Tibial nerve (tissue), 4 donors: Measurements from ENCODE around the gene TOP3A. TPM values are rescaled to one million over a fixed set of nuclear protein-coding genes. Genes with fewer than 3 reads are reported as not detected.
A peak's percentile ranks its signal among the peaks of the same experiment; 100 is the strongest.

Experiments
- DNase-seq, 2 donors: peaks; one replicate each; pipeline ENCODE4 v3.0.0-alpha.2; 2019; ENCODE audit warnings: low spot score in 2 of 2
- H3K27ac ChIP-seq, 4 donors: fragments of 200-600 bp; sonication (generic) in 3 of 4; one replicate each; pipeline ENCODE4 v1.5.1; 2017 to 2019; ENCODE audit warnings: mild to moderate bottlenecking in 1 of 4
- H3K27me3 ChIP-seq, 2 donors: fragments of 200-600 bp; sonication (generic) in 1 of 2; one replicate each; pipeline versions ENCODE4 v1.5.1 to v1.6.0; 2017 to 2019
- H3K36me3 ChIP-seq, 3 donors: fragments of 200-600 bp; sonication (generic); one replicate each; pipeline ENCODE4 v1.5.1; 2018 to 2019
- H3K4me1 ChIP-seq, 4 donors: fragments of 200-600 bp; sonication (generic) in 3 of 4; one replicate each; pipeline ENCODE4 v1.5.1; 2017 to 2019
- H3K4me3 ChIP-seq, 4 donors: fragments of 200-600 bp; sonication (generic) in 3 of 4; one replicate each; pipeline ENCODE4 v1.5.1; 2017 to 2019; ENCODE audit warnings: mild to moderate bottlenecking in 1 of 4, moderate library complexity in 1 of 4
- H3K9me3 ChIP-seq, 4 donors: fragments of 200-600 bp; sonication (generic) in 3 of 4; one replicate each; pipeline ENCODE4 v1.5.1; 2017 to 2019
- EP300 ChIP-seq, 2 donors: sonication (generic); formaldehyde crosslinking; IDR thresholded peaks; one replicate each; pipeline ENCODE4 v1.6.1; 2017; ENCODE audit warnings: antibody characterized with exemption in 2 of 2, mild to moderate bottlenecking in 1 of 2
- POLR2A ChIP-seq, 2 donors: fragments of 450-650 bp; IDR thresholded peaks; one replicate each; pipeline ENCODE4 v1.6.1; 2017; ENCODE audit warnings: antibody characterized with exemption in 2 of 2, mild to moderate bottlenecking in 2 of 2, moderate library complexity in 2 of 2
- WGBS, 2 donors: methylation state at CpG; one replicate each; pipeline ENCODE4 v1.1.5; 2018; 5-methylcytosine and 5-hydroxymethylcytosine counted together
- total RNA-seq, 4 donors: library from RNA; depleted of rRNA; stranded (reverse); fragments of >200 nt; gene quantifications; one replicate each; pipeline ENCODE4 v1.1.0, GENCODE V29; 2016
- TF ChIP-seq, protein P1 (sequence below), 5 experiments: fragments of 200-600 bp in 3 of 5; fragments of 450-650 bp in 2 of 5; sonication (generic) in 3 of 5; IDR thresholded peaks; one replicate each; pipeline ENCODE4 v1.5.1; 2016 to 2019; ENCODE audit warnings: antibody characterized with exemption in 5 of 5, mild to moderate bottlenecking in 3 of 5, moderate library complexity in 2 of 5

Gene TOP3A
- total RNA-seq, 4 donors from 2014 or later = 47.9 to 92.4 (median 63.5) TPM

- H3K36me3 ChIP-seq = peaks cover 0 to 40% (median 0%) of the 10 kb centered on the region in 3 donors
- H3K4me3 ChIP-seq = no peak overlapping the region
- DNase-seq = no peak
- no peaks in the 10 kb centered on the region for H3K9me3 ChIP-seq
- TF ChIP-seq POLR2A (IDR thresholded peaks at IDR 0.05) = no peak
- no peak for TF ChIP-seq EP300 (IDR thresholded peaks at IDR 0.05)
- TF ChIP-seq, protein P1, sequence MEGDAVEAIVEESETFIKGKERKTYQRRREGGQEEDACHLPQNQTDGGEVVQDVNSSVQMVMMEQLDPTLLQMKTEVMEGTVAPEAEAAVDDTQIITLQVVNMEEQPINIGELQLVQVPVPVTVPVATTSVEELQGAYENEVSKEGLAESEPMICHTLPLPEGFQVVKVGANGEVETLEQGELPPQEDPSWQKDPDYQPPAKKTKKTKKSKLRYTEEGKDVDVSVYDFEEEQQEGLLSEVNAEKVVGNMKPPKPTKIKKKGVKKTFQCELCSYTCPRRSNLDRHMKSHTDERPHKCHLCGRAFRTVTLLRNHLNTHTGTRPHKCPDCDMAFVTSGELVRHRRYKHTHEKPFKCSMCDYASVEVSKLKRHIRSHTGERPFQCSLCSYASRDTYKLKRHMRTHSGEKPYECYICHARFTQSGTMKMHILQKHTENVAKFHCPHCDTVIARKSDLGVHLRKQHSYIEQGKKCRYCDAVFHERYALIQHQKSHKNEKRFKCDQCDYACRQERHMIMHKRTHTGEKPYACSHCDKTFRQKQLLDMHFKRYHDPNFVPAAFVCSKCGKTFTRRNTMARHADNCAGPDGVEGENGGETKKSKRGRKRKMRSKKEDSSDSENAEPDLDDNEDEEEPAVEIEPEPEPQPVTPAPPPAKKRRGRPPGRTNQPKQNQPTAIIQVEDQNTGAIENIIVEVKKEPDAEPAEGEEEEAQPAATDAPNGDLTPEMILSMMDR (IDR thresholded peaks at IDR 0.05) = no peak
- no peaks in the 10 kb centered on the region for H3K27me3 ChIP-seq
- peak overlapping the region in 1 of 4 donors; percentile 48 for H3K27ac ChIP-seq
- 71 to 82% methylated on average over 9 to 11 of the region's 14 CpGs for WGBS, 2 donors
- H3K4me1 ChIP-seq = peaks cover 0 to 32% (median 9%) of the 10 kb centered on the region in 4 donors
Observed at GRCh38 chr17:18230288-18231141, 84.3 kb downstream of the TOP3A start.

GRCh38 chr17:18229771-18230170 lies 85.0 kb downstream of the TOP3A start:
- 94 to 96% methylated on average over 7 of the region's 7 CpGs for WGBS, 2 donors
- Histone ChIP-seq H3K4me3 (no peak overlapping the region), H3K4me1 (peaks cover 0 to 35% (median 13%) of the 10 kb centered on the region in 4 donors), H3K36me3 (peaks cover 0 to 33% (median 0%) of the 10 kb centered on the region in 3 donors), H3K9me3 (no peaks in the 10 kb centered on the region), H3K27me3 (no peaks in the 10 kb centered on the region), H3K27ac (peak overlapping the region in 1 of 4 donors; percentile 48)
- TF ChIP-seq POLR2A (IDR thresholded peaks at IDR 0.05) (no peak), EP300 (IDR thresholded peaks at IDR 0.05) (no peak)
- TF ChIP-seq, protein P1 (IDR thresholded peaks at IDR 0.05) = no peak
- no peak for DNase-seq

GRCh38 chr17:18229254-18229653 lies 85.5 kb downstream of the TOP3A start:
- H3K4me1 ChIP-seq = peaks cover 0 to 40% (median 16%) of the 10 kb centered on the region in 4 donors
- H3K36me3 ChIP-seq = peaks cover 0 to 28% (median 0%) of the 10 kb centered on the region in 3 donors

GRCh38 chr17:18228176-18228682 lies 86.6 kb downstream of the TOP3A start:
- no peak overlapping the region for H3K27ac ChIP-seq
- no peak overlapping the region for H3K4me3 ChIP-seq
- H3K27me3 ChIP-seq = no peaks in the 10 kb centered on the region
- peaks cover 0 to 17% (median 0%) of the 10 kb centered on the region in 3 donors for H3K36me3 ChIP-seq
- no peak for TF ChIP-seq POLR2A (IDR thresholded peaks at IDR 0.05)
- TF ChIP-seq, protein P1 (IDR thresholded peaks at IDR 0.05) = no peak
- TF ChIP-seq EP300 (IDR thresholded peaks at IDR 0.05) = no peak
- H3K9me3 ChIP-seq = no peaks in the 10 kb centered on the region
- no peak for DNase-seq
- peaks cover 0 to 41% (median 16%) of the 10 kb centered on the region in 4 donors for H3K4me1 ChIP-seq
- 86 to 87% methylated on average over 10 of the region's 10 CpGs for WGBS, 2 donors

More at GRCh38 chr17:18229254-18229653, 85.5 kb downstream of the TOP3A start:
- TF ChIP-seq EP300 (IDR thresholded peaks at IDR 0.05) = no peak
- no peak for TF ChIP-seq POLR2A (IDR thresholded peaks at IDR 0.05)
- TF ChIP-seq, protein P1 (IDR thresholded peaks at IDR 0.05) = no peak
- 78 to 81% methylated on average over 2 to 4 of the region's 4 CpGs for WGBS, 2 donors
- DNase-seq = no peak
- Histone ChIP-seq H3K4me3 (no peak overlapping the region), H3K27me3 (no peaks in the 10 kb centered on the region), H3K27ac (peak overlapping the region in 1 of 4 donors; percentile 15), H3K9me3 (no peaks in the 10 kb centered on the region)

DNA sequence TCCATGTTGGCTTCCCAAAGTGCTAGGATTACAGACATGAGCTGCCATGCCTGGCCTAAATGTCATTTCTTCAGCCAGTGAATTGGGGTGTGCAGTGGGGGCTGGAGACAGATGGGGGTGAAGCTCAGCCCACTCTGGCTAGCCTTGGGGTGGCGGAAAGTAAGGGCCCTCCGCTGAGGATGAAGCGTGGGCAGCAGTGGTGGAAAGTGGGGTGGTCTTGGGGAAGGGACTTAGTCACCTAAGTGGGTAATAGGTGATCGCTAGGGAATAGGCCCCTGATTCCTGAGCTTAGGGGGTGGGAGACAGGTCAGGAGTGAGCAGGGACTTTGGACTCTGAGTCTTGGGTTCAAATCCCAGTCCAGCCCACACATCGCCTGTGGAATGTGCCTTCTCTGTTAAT lies 87.2 kb downstream of the TOP3A start:
- 93 to 96% methylated on average over 5 of the region's 5 CpGs for WGBS, 2 donors
- TF ChIP-seq, protein P1 (IDR thresholded peaks at IDR 0.05) = no peak
- TF ChIP-seq POLR2A (IDR thresholded peaks at IDR 0.05) (no peak), EP300 (IDR thresholded peaks at IDR 0.05) (no peak)

More for the DNA sequence above, 87.2 kb downstream of the TOP3A start:
- H3K36me3 ChIP-seq = peaks cover 0 to 12% (median 0%) of the 10 kb centered on the region in 3 donors
- H3K27ac ChIP-seq = no peak overlapping the region
- peaks cover 0 to 41% (median 16%) of the 10 kb centered on the region in 4 donors for H3K4me1 ChIP-seq
- no peaks in the 10 kb centered on the region for H3K9me3 ChIP-seq
- H3K27me3 ChIP-seq = no peaks in the 10 kb centered on the region
- no peak overlapping the region for H3K4me3 ChIP-seq
- DNase-seq = no peak
